Uterus (tissue), 4 donors: Measurements from ENCODE around the gene CRPPA. TPM values are rescaled to one million over a fixed set of nuclear protein-coding genes. Genes with fewer than 3 reads are reported as not detected.

Experiments used
- DNase-seq, 2 donors: peaks; one replicate each; pipeline ENCODE4 v3.0.0-alpha.2; 2019 to 2020
- H3K27ac ChIP-seq, 2 donors: fragments of 200-600 bp; sonication (generic); 1 replicate in 1 of 2; 2 replicates in 1 of 2; pipeline ENCODE4 v1.5.1; 2016 to 2018
- H3K27me3 ChIP-seq, 2 donors: fragments of 200-600 bp; sonication (generic); one replicate each; pipeline ENCODE4 v1.5.1; 2018 to 2019; ENCODE audit warnings: control low read depth in 1 of 2
- H3K36me3 ChIP-seq, 2 donors: fragments of 200-600 bp; sonication (generic); one replicate each; pipeline ENCODE4 v1.5.1; 2019; ENCODE audit warnings: control low read depth in 1 of 2
- H3K4me1 ChIP-seq, 2 donors: fragments of 200-600 bp; sonication (generic); one replicate each; pipeline ENCODE4 v1.5.1; 2018 to 2019; ENCODE audit warnings: control low read depth in 1 of 2
- H3K4me3 ChIP-seq, 2 donors: fragments of 200-600 bp; sonication (generic); 1 replicate in 1 of 2; 2 replicates in 1 of 2; pipeline ENCODE4 v1.5.1; 2018 to 2019; ENCODE audit warnings: mild to moderate bottlenecking in 1 of 2
- H3K9me3 ChIP-seq, 2 donors: fragments of 200-600 bp; sonication (generic); one replicate each; pipeline ENCODE4 v1.5.1; 2019; ENCODE audit warnings: control low read depth in 1 of 2
- POLR2A ChIP-seq, 2 donors: fragments of 450-650 bp; IDR thresholded peaks; one replicate each; pipeline ENCODE4 v1.6.1; 2016; ENCODE audit warnings: antibody characterized with exemption in 2 of 2, mild to moderate bottlenecking in 1 of 2, moderate library complexity in 1 of 2
- intact Hi-C: fragments of 100-400 bp; cut with DNase I; formaldehyde crosslinking; loops from one replicate; pipeline ENCODE4 v1.15.1; 2023; ENCODE audit warnings: low total_unique reads
- total RNA-seq, 4 donors: library from RNA; depleted of rRNA in 3 of 4; stranded (reverse); fragments of >200 nt in 3 of 4; gene quantifications; one replicate each; pipeline versions ENCODE4 v1.1.0 to v1.2.4, GENCODE V29; 2014 to 2023
- TF ChIP-seq, protein P1 (sequence below), 4 experiments: fragments of 200-600 bp in 2 of 4; fragments of 450-650 bp in 2 of 4; sonication (generic) in 2 of 4; IDR thresholded peaks; one replicate each; pipeline ENCODE4 v1.5.1; 2016 to 2019; ENCODE audit warnings: antibody characterized with exemption in 4 of 4, mild to moderate bottlenecking in 2 of 4, moderate library complexity in 1 of 4
- donor health status: DM: yes; HTN: yes; CAD: no.

CRPPA gene
- total RNA-seq, 4 donors from 2014 or later = 0.29 to 8.6 (median 3.5) TPM

DNA sequence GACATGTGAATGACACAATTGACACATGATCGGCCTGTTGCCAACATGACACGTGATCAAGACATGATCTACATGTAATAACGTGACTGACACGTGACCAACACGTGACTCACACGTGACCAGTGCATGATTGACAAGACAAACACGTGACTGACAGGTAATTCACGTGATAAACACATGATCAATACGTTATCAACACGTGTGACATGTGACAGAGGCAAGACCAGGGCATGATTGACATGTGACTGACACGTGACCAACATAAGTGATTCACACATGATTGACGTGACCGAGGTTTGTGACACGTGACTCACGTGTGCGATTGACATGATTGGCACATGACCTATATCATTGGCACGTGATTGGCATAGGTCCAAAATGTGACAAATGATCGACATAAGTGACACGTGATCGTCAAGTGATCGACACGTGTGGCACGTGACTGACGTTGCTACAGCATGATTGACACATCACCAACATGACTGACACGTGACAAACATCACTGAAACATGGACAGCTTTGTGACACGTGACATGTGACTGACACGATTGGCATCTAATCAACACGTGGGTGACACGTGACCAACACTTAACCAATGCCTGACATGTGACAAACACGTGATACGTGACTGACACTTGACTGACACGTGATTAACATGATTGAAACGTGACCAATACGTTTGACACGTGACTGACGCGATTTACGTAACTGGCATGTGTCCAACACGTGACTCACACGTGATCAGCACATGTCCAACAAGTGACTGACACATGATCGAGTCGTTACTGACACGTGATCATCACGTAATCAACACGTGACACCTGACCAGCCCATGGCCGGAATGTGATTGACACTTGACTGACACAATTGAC is 23.0 kb downstream of the CRPPA start:
- Histone ChIP-seq H3K4me3 (no peak overlapping the region), H3K4me1 (no peaks in the 10 kb centered on the region), H3K9me3 (peaks cover 0 to 7% of the 10 kb centered on the region in 2 donors), H3K27ac (no peak overlapping the region), H3K27me3 (no peaks in the 10 kb centered on the region), H3K36me3 (no peaks in the 10 kb centered on the region)
- TF ChIP-seq POLR2A (IDR thresholded peaks at IDR 0.05) = no peak
- no peak for DNase-seq
- intact Hi-C loops = no loop called here

GRCh38 chr7:16397501-16398145 is 23.7 kb downstream of the CRPPA start:
- TF ChIP-seq, protein P1, sequence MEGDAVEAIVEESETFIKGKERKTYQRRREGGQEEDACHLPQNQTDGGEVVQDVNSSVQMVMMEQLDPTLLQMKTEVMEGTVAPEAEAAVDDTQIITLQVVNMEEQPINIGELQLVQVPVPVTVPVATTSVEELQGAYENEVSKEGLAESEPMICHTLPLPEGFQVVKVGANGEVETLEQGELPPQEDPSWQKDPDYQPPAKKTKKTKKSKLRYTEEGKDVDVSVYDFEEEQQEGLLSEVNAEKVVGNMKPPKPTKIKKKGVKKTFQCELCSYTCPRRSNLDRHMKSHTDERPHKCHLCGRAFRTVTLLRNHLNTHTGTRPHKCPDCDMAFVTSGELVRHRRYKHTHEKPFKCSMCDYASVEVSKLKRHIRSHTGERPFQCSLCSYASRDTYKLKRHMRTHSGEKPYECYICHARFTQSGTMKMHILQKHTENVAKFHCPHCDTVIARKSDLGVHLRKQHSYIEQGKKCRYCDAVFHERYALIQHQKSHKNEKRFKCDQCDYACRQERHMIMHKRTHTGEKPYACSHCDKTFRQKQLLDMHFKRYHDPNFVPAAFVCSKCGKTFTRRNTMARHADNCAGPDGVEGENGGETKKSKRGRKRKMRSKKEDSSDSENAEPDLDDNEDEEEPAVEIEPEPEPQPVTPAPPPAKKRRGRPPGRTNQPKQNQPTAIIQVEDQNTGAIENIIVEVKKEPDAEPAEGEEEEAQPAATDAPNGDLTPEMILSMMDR (IDR thresholded peaks at IDR 0.05) = no peak
- TF ChIP-seq POLR2A (IDR thresholded peaks at IDR 0.05) = no peak
- intact Hi-C loops = no loop called here
- no peak overlapping the region for H3K4me3 ChIP-seq
- no peaks in the 10 kb centered on the region for H3K27me3 ChIP-seq
- H3K27ac ChIP-seq = no peak overlapping the region
- H3K4me1 ChIP-seq = no peaks in the 10 kb centered on the region
- H3K9me3 ChIP-seq = no peaks in the 10 kb centered on the region
- no peaks in the 10 kb centered on the region for H3K36me3 ChIP-seq
- DNase-seq = no peak

GRCh38 chr7:16396766-16397500 is 24.4 kb downstream of the CRPPA start:
- TF ChIP-seq, protein P1 (IDR thresholded peaks at IDR 0.05) = no peak
- no peak for TF ChIP-seq POLR2A (IDR thresholded peaks at IDR 0.05)
- Histone ChIP-seq H3K27ac (no peak overlapping the region), H3K4me3 (no peak overlapping the region), H3K4me1 (no peaks in the 10 kb centered on the region), H3K9me3 (no peaks in the 10 kb centered on the region), H3K36me3 (no peaks in the 10 kb centered on the region), H3K27me3 (no peaks in the 10 kb centered on the region)
- intact Hi-C loops = no loop called here
- DNase-seq = no peak

- TF ChIP-seq, protein P1 (IDR thresholded peaks at IDR 0.05) = no peak
- TF ChIP-seq POLR2A (IDR thresholded peaks at IDR 0.05) = no peak
- Histone ChIP-seq H3K36me3 (no peaks in the 10 kb centered on the region), H3K4me3 (no peak overlapping the region), H3K27me3 (no peaks in the 10 kb centered on the region), H3K27ac (no peak overlapping the region), H3K4me1 (no peaks in the 10 kb centered on the region), H3K9me3 (no peaks in the 10 kb centered on the region)
- DNase-seq = no peak
- intact Hi-C loops = no loop called here
Observed at GRCh38 chr7:16395121-16395520, 26.2 kb downstream of the CRPPA start.

DNA sequence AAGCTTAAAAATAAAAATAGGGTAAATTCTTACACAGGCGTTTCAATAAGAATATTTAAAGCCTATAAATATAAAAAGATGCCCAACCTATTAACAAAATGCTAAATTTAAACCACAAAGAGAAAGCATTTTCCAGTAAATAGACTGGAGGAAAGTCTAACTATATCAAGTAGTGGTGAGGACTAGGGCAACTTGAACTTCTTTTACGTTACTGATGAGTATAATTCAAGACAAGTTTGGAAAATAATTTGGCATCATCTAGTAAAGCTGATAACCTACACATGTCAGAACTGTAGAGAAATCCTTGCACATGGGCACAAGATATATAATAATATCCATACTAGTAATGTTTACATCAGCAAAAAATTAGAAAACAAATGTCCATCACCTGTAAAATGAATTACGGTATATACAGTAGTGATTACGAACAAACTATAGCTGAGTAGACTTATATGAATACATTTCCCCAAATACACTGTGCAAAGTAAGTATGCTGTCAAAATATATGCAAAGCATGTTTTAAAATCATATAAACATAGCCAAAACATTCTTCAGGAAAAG is 27.4 kb downstream of the CRPPA start:
- DNase-seq = no peak

More for the DNA sequence above, 27.4 kb downstream of the CRPPA start:
- Histone ChIP-seq H3K9me3 (no peaks in the 10 kb centered on the region), H3K4me1 (no peaks in the 10 kb centered on the region), H3K4me3 (no peak overlapping the region), H3K27ac (no peak overlapping the region), H3K27me3 (no peaks in the 10 kb centered on the region), H3K36me3 (no peaks in the 10 kb centered on the region)
- intact Hi-C loops = no loop called here
- TF ChIP-seq POLR2A (IDR thresholded peaks at IDR 0.05) = no peak
- TF ChIP-seq, protein P1 (IDR thresholded peaks at IDR 0.05) = no peak
